Spleen (tissue), 11 donors: ENCODE results near the gene SDS. TPM values are rescaled to one million over a fixed set of nuclear protein-coding genes. Genes with fewer than 3 reads are reported as not detected.

Experiments
- DNase-seq: peaks from one replicate; pipeline ENCODE4 v3.0.0-alpha.2; 2020
- H3K27ac ChIP-seq, 8 donors: fragments of 200-600 bp; sonication (generic) in 7 of 8; 1 replicate in 4 of 8; 2 replicates in 4 of 8; pipeline versions ENCODE4 v1.5.0 to v1.8.0; 2016 to 2021; ENCODE audit warnings: inconsistent platforms in 4 of 8, mild to moderate bottlenecking in 4 of 8, moderate library complexity in 1 of 8
- H3K27me3 ChIP-seq, 7 donors: fragments of 200-600 bp; sonication (generic) in 6 of 7; replicated peaks in 1 of 7; 1 replicate in 4 of 7; 2 replicates in 3 of 7; pipeline versions ENCODE4 v1.5.0 to v1.8.0; 2016 to 2021; ENCODE audit warnings: inconsistent platforms in 3 of 7, mild to moderate bottlenecking in 1 of 7
- H3K36me3 ChIP-seq, 6 donors: fragments of 200-600 bp; sonication (generic) in 5 of 6; 1 replicate in 4 of 6; 2 replicates in 2 of 6; pipeline versions ENCODE4 v1.5.0 to v1.8.0; 2016 to 2021; ENCODE audit warnings: inconsistent platforms in 2 of 6
- H3K4me1 ChIP-seq, 6 donors: fragments of 200-600 bp; sonication (generic) in 5 of 6; 1 replicate in 3 of 6; 2 replicates in 3 of 6; pipeline versions ENCODE4 v1.5.0 to v1.8.0; 2016 to 2021; ENCODE audit warnings: inconsistent platforms in 3 of 6
- H3K4me3 ChIP-seq, 8 donors: fragments of 200-600 bp; sonication (generic) in 7 of 8; 1 replicate in 4 of 8; 2 replicates in 4 of 8; pipeline versions ENCODE4 v1.5.0 to v1.8.0; 2016 to 2021; ENCODE audit warnings: inconsistent platforms in 4 of 8, mild to moderate bottlenecking in 4 of 8, moderate library complexity in 2 of 8
- H3K9me3 ChIP-seq, 8 donors: fragments of 200-600 bp; sonication (generic) in 7 of 8; 1 replicate in 4 of 8; 2 replicates in 4 of 8; pipeline versions ENCODE4 v1.5.0 to v1.8.0; 2016 to 2021; ENCODE audit warnings: inconsistent platforms in 4 of 8
- CTCF ChIP-seq, 11 experiments: fragments of 200-600 bp in 7 of 11; fragments of 450-650 bp in 4 of 11; sonication (generic) in 4 of 11; IDR thresholded peaks in 8 of 11; conservative IDR thresholded peaks in 3 of 11; 1 replicate in 7 of 11; 2 replicates in 4 of 11; pipeline versions ENCODE4 v1.4.0 to v1.8.0; 2016 to 2021; ENCODE audit warnings: antibody characterized with exemption in 11 of 11, inconsistent platforms in 4 of 11, mild to moderate bottlenecking in 1 of 11
- POLR2A ChIP-seq, 3 donors: fragments of 450-650 bp; IDR thresholded peaks; one replicate each; pipeline ENCODE4 v1.5.1; 2017; ENCODE audit warnings: antibody characterized with exemption in 3 of 3, mild to moderate bottlenecking in 1 of 3
- POLR2AphosphoS5 ChIP-seq, 3 donors: sonication (generic); formaldehyde crosslinking; IDR thresholded peaks; one replicate each; pipeline ENCODE4 v1.5.1; 2017; ENCODE audit warnings: antibody characterized with exemption in 3 of 3
- WGBS, 5 donors: extraction: QIAGEN DNeasy Blood & Tissue Kit in 3 of 5; methylation state at CpG; one replicate each; pipeline versions ENCODE4 v1.1.5 to v1.1.7; 2013 to 2018; 5-methylcytosine and 5-hydroxymethylcytosine counted together
- intact Hi-C: fragments of 100-400 bp; cut with DNase I; formaldehyde crosslinking; loops from one replicate; pipeline ENCODE4 v1.15.0; 2023; ENCODE audit warnings: low total_unique reads
- polyA plus RNA-seq, 3 donors: library from polyadenylated mRNA; stranded (reverse); fragments of 200-250 nt; gene quantifications; one replicate each; pipeline ENCODE4 v1.2.1, GENCODE V29; 2013
- total RNA-seq, 7 donors: library from RNA; depleted of rRNA in 3 of 7; stranded (reverse); fragments of >200 nt in 3 of 7; fragmentation: NEBNext Ultra II Directional in 4 of 7; extraction: Animal tissue kit (Norgen Biotek cat#: 25700) in 4 of 7; gene quantifications; one replicate each; pipeline versions ENCODE4 v1.1.0 to v1.2.1, GENCODE V29; 2016 to 2021
- donor health status: healthy with polysubstance abuse.
- donor health status: DM: no; HTN: no; CAD: no; lungs with moderate emphysema.
- donor health status: DM: no; HTN: no; CAD: no.
- donor health status: Bipolar disorder and iron deficiency.
- donor health status: healthy.
- donor health status: DM: no; HTN: no; CAD: no.
- donor health status: DM: yes; HTN: yes; CAD: no.

The SDS gene
- total and polyA plus RNA-seq, 10 donors = 0.61 to 3.5 (median 1.2) TPM; not detected in 1

GRCh38 chr12:113381220-113381619 is 22.5 kb downstream of the SDS start:
- DNase-seq = no peak
- Histone ChIP-seq H3K36me3 (peaks cover 0 to 98% (median 40%) of the 10 kb centered on the region in 6 donors), H3K27me3 (no peaks in the 10 kb centered on the region), H3K27ac (no peak overlapping the region), H3K9me3 (no peaks in the 10 kb centered on the region), H3K4me3 (no peak overlapping the region), H3K4me1 (no peaks in the 10 kb centered on the region)
- 75 to 88% (median 85%) methylated on average over 11 of the region's 11 CpGs for WGBS, 5 donors
- TF ChIP-seq POLR2A (IDR thresholded peaks at IDR 0.05) (no peak), CTCF (IDR thresholded peaks at IDR 0.05 in 8 of 11, conservative IDR thresholded peaks at IDR 0.05 in 3 of 11) (no peak), POLR2AphosphoS5 (IDR thresholded peaks at IDR 0.05) (no peak)
- intact Hi-C loops = no loop called here

GRCh38 chr12:113378291-113378690 is 25.4 kb downstream of the SDS start:
- Histone ChIP-seq H3K9me3 (no peaks in the 10 kb centered on the region), H3K36me3 (peaks cover 0 to 98% (median 36%) of the 10 kb centered on the region in 6 donors), H3K4me1 (no peaks in the 10 kb centered on the region), H3K27me3 (no peaks in the 10 kb centered on the region), H3K4me3 (no peak overlapping the region), H3K27ac (no peak overlapping the region)
- no peak for DNase-seq
- TF ChIP-seq POLR2AphosphoS5 (IDR thresholded peaks at IDR 0.05) (no peak), CTCF (IDR thresholded peaks at IDR 0.05 in 8 of 11, conservative IDR thresholded peaks at IDR 0.05 in 3 of 11) (no peak), POLR2A (IDR thresholded peaks at IDR 0.05) (no peak)
- intact Hi-C loops = no loop called here
- WGBS, 5 donors = 70 to 84% (median 75%) methylated on average over 3 of the region's 3 CpGs

- Histone ChIP-seq H3K9me3 (no peaks in the 10 kb centered on the region), H3K27me3 (no peaks in the 10 kb centered on the region), H3K4me3 (no peak overlapping the region), H3K27ac (no peak overlapping the region), H3K36me3 (peaks cover 0 to 96% (median 33%) of the 10 kb centered on the region in 6 donors), H3K4me1 (no peaks in the 10 kb centered on the region)
- TF ChIP-seq POLR2AphosphoS5 (IDR thresholded peaks at IDR 0.05) = no peak
- TF ChIP-seq POLR2A (IDR thresholded peaks at IDR 0.05) = no peak
- no peak for TF ChIP-seq CTCF (IDR thresholded peaks at IDR 0.05 in 8 of 11, conservative IDR thresholded peaks at IDR 0.05 in 3 of 11)
- DNase-seq = no peak
- 77 to 95% (median 90%) methylated on average over 2 to 4 of the region's 4 CpGs for WGBS, 5 donors
- intact Hi-C loops = no loop called here
Measured at GRCh38 chr12:113374823-113375428, 28.8 kb downstream of the SDS start.

- H3K9me3 ChIP-seq = no peaks in the 10 kb centered on the region
- no peak for DNase-seq
- 69 to 89% (median 82%) methylated on average over 3 of the region's 3 CpGs for WGBS, 5 donors
- H3K4me3 ChIP-seq = no peak overlapping the region
- intact Hi-C loops = no loop called here
- no peaks in the 10 kb centered on the region for H3K27me3 ChIP-seq
- TF ChIP-seq POLR2AphosphoS5 (IDR thresholded peaks at IDR 0.05) (no peak), CTCF (IDR thresholded peaks at IDR 0.05 in 8 of 11, conservative IDR thresholded peaks at IDR 0.05 in 3 of 11) (no peak), POLR2A (IDR thresholded peaks at IDR 0.05) (no peak)
- H3K27ac ChIP-seq = no peak overlapping the region
- H3K36me3 ChIP-seq = peaks cover 0 to 96% (median 35%) of the 10 kb centered on the region in 6 donors
- H3K4me1 ChIP-seq = no peaks in the 10 kb centered on the region
Measured at GRCh38 chr12:113373969-113374368, 29.7 kb downstream of the SDS start.
